ENCODE measurements around the gene NFIB.
A peak's percentile ranks its signal among the peaks of the same experiment; 100 is the strongest.

The NFIB gene

DNA sequence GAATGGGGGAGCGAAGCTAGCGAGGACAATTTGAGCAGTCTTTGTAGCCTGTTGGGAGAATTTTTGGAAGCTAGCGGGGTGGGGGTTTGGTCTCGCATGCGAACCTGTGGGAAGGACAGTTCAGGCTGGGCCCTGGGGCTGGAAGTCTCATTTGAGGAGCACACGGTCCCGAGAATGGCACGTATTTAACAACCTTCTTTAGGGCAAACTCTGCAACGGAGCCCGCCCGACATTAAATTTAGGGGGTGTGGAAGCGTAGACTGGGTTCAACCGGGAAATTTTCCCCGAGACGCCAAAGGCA, 35.2 kb upstream of the NFIB start:
- H3K4me1 ChIP-seq (ENCODE audit: insufficient read depth, low read length) = peaks cover 66% of the 10 kb centered on the region
- H3K27me3 ChIP-seq (ENCODE audit: insufficient read depth, low read length) = peaks cover 80% of the 10 kb centered on the region
- H3K36me3 ChIP-seq (ENCODE audit: insufficient read depth, low read length) = no peaks in the 10 kb centered on the region
- peak overlapping the region; percentile 74 for H2AFZ ChIP-seq (ENCODE audit: low read depth, low read length)
- no peaks in the 10 kb centered on the region for H3K9me3 ChIP-seq (ENCODE audit: low read length)
- H3K4me3 ChIP-seq (ENCODE audit: low read length) = peak overlapping the region; percentile 37

DNA sequence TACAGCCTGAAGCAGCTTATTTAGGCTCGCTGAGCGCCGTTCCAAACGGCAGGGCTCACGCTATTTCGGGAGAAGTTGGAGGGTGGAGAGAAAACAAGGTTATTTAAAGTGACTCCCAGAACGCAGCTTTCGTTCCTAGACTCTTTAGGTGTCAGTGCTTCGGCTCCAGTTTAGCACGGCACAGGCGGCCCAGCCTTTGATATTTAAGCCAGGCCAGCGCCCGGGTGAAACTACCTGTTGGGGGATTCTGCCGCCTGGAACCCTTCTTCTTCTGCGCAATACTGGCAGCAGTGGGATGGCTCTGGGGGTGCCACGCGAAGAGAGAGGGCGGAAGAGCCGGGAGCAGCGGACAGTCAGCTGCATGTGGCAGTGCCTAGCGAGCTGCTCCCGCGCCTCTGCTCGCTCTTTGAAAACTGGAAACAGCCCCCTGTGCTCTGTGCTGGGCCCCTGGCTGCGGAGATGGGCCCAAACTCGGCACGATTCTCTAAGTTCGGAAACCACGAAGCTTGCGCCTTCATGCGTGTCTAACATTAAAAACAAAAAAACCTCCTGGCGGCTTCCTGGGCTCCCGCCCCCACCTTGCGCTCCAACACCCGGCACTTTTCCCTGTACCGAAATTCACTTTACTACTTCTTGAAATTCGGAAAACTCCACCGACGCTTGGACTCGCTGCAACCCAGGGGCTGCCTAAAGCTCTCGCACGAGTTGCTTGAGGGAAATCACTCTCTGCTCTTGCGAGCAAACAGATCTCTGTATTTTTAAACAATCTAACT, 34.6 kb upstream of the NFIB start:
- Histone ChIP-seq H3K27me3 (ENCODE audit: insufficient read depth, low read length) (peaks cover 85% of the 10 kb centered on the region), H3K4me3 (ENCODE audit: low read length) (peak overlapping the region; percentile 37)

DNA sequence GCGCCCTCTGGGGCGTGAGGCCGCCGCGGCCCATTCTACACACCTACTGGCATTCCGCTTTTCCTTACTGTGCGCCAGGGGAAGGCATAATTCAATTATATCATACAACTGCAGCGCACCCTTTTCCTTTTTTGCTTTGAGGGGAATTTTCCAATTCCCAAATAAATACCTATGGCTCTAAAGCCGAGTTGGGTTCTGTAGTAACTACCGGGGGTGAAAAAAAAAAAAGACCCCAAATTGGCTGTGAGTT, 34.1 kb upstream of the NFIB start:
- H3K36me3 ChIP-seq (ENCODE audit: insufficient read depth, low read length) = no peaks in the 10 kb centered on the region
- H3K9me3 ChIP-seq (ENCODE audit: low read length) = no peaks in the 10 kb centered on the region
- H3K4me3 ChIP-seq (ENCODE audit: low read length) = peak overlapping the region; percentile 37
- peaks cover 65% of the 10 kb centered on the region for H3K4me1 ChIP-seq (ENCODE audit: insufficient read depth, low read length)
- peak overlapping the region; percentile 74 for H2AFZ ChIP-seq (ENCODE audit: low read depth, low read length)
- H3K27me3 ChIP-seq (ENCODE audit: insufficient read depth, low read length) = peaks cover 91% of the 10 kb centered on the region

More for the DNA sequence above, 34.6 kb upstream of the NFIB start:
- Histone ChIP-seq H3K4me1 (ENCODE audit: insufficient read depth, low read length) (peaks cover 63% of the 10 kb centered on the region), H2AFZ (ENCODE audit: low read depth, low read length) (peak overlapping the region; percentile 74), H3K9me3 (ENCODE audit: low read length) (no peaks in the 10 kb centered on the region), H3K36me3 (ENCODE audit: insufficient read depth, low read length) (no peaks in the 10 kb centered on the region)

DNA sequence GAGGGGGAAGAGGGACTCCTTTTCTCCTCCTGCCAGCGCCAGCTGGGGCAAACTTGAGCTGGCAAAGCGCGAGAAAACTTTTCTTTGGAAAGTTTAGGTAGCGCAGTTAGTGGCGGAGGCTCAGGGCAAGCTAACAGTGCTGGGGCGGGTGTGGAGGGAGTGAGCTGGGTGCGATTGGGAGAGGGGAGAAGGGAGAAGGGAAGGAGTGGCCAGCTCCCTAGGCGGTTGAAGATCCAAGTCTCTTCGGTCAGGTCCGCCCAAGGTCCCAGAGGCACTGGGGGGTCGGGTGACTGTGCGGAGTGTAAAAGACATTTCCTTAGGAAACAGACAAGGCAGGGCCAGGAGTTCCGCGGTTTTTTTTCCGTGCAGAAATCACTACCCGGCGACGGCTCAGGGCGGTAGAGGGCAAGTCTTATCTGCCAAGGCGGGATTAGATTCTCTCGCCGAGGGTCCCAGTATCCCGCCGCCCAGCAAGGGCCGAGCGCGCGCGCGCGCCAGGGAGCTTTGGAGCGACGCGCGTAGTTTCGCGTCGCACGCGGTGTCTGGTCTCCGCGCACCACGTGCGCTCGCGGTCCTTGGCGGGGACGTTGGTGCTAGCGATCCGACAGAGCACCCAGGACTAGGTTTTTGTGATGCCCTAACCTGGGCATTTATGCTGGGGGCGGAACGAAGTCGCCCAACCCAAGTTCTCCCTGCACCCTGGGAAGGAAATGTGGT, 33.6 kb upstream of the NFIB start:
- Histone ChIP-seq H3K4me3 (ENCODE audit: low read length) (peak overlapping the region; percentile 37), H3K27me3 (ENCODE audit: insufficient read depth, low read length) (peaks cover 92% of the 10 kb centered on the region), H2AFZ (ENCODE audit: low read depth, low read length) (peak overlapping the region; percentile 74), H3K9me3 (ENCODE audit: low read length) (no peaks in the 10 kb centered on the region), H3K4me1 (ENCODE audit: insufficient read depth, low read length) (peaks cover 65% of the 10 kb centered on the region), H3K36me3 (ENCODE audit: insufficient read depth, low read length) (no peaks in the 10 kb centered on the region)

DNA sequence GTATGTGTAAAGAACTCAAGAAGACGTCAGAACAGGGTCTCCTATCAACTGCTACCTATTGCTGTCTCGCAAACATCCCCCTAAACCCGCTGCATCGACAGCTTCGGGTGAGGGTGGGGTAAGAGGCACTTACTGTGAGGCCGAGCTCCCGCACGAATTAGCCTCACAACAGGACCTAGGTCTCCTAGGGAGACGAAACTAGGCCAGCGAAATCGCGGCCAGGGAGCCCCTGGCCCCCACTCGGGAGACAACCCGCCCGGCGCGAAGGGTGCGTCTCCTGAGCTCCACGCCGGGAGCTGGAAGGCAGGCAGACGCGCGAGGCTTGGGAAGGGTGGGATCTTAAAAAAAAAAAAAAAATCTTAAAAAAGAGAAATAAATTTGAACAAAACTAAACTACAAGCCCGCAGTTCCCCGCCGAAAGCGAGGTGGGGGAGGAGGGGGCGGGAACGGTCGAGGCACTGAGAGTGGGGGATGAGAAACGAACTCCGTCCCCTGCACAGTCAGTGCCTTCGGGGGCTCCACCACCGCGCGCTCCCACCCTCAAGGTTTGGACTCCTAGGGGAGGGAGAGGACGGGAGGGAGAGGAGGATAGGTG, 33.0 kb upstream of the NFIB start:
- H3K27me3 ChIP-seq (ENCODE audit: insufficient read depth, low read length) = peaks cover 97% of the 10 kb centered on the region
- H3K36me3 ChIP-seq (ENCODE audit: insufficient read depth, low read length) = no peaks in the 10 kb centered on the region
- no peaks in the 10 kb centered on the region for H3K9me3 ChIP-seq (ENCODE audit: low read length)
- peak overlapping the region; percentile 37 for H3K4me3 ChIP-seq (ENCODE audit: low read length)
- H3K4me1 ChIP-seq (ENCODE audit: insufficient read depth, low read length) = peaks cover 65% of the 10 kb centered on the region
- peak overlapping the region; percentile 74 for H2AFZ ChIP-seq (ENCODE audit: low read depth, low read length)

DNA sequence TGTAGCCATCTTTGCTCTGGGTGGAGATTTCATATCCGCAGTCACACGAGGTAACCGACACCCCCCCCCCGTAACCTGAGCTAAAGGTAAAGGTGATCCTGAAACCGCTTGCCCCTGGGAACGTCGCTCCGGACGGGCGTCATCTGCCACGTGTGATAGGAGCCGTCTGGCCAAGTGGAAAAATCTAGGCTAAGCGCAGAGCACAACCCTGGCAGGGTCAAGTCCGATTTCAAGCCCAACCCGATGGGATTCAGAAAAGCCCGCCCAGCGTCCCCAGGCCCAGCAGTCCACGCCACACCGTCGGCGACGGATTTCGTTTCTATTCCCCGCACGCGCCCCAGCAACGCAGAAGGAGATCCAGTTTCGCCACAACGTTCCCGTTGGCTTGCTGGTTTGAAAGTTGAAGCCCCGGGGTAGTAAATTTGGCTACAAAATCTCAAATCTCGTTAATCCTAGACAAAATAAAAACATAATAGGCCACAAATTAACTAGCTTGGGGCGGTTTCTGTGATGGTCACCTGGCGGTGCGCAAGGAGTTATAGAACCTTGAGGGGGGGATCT, 32.4 kb upstream of the NFIB start:
- Histone ChIP-seq H3K9me3 (ENCODE audit: low read length) (no peaks in the 10 kb centered on the region), H3K36me3 (ENCODE audit: insufficient read depth, low read length) (no peaks in the 10 kb centered on the region), H3K4me1 (ENCODE audit: insufficient read depth, low read length) (peaks cover 65% of the 10 kb centered on the region), H3K4me3 (ENCODE audit: low read length) (peak overlapping the region; percentile 17), H3K27me3 (ENCODE audit: insufficient read depth, low read length) (peaks cover 99% of the 10 kb centered on the region), H2AFZ (ENCODE audit: low read depth, low read length) (peak overlapping the region; percentile 12)

DNA sequence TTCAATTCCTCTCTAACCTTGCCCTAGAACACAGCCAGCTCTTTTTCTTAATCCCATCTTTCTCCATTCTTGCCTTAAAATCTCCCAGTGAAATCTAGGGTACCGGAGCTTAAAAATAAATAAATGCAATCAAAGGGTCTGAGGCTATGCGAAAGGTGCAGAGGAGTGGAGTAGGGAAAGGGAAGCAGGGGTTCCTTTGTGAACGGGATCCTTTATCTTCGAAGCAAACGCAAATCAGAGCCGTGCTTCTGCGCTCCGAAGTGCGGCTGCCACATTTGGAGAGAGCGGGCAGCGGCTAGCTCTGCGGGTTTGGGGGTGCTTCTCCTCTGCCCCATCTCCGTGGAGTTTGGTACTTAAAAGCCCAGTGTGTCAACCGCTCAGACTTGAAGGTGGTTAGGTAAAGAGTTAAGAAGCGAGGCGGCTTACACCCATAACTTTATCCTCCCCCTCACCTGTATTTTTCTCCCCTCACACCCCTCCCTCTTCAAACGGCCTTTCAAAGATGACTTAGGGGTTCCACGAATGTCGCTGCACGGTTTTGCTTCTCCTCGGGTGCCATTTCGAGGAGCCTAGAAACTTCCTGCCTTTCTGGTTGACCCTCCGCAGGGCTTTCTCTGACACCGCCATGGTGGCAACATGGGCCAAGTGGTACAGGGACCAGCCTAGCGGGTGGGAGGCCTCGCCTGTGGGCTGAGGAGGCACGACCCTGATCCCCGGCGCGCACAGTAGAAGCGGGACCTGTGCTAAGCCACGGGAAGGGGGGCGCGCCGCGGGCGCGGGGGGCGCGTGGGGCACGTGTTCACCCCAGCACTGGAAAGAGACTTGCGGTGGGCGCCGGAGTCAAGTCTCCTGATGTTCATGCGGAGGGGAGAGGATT, 31.7 kb upstream of the NFIB start:
- H2AFZ ChIP-seq (ENCODE audit: low read depth, low read length) = peak overlapping the region; percentile 12
- no peaks in the 10 kb centered on the region for H3K36me3 ChIP-seq (ENCODE audit: insufficient read depth, low read length)
- H3K4me1 ChIP-seq (ENCODE audit: insufficient read depth, low read length) = peaks cover 65% of the 10 kb centered on the region
- H3K9me3 ChIP-seq (ENCODE audit: low read length) = no peaks in the 10 kb centered on the region
- H3K27me3 ChIP-seq (ENCODE audit: insufficient read depth, low read length) = peaks cover 97% of the 10 kb centered on the region
- peak overlapping the region; percentile 17 for H3K4me3 ChIP-seq (ENCODE audit: low read length)

DNA sequence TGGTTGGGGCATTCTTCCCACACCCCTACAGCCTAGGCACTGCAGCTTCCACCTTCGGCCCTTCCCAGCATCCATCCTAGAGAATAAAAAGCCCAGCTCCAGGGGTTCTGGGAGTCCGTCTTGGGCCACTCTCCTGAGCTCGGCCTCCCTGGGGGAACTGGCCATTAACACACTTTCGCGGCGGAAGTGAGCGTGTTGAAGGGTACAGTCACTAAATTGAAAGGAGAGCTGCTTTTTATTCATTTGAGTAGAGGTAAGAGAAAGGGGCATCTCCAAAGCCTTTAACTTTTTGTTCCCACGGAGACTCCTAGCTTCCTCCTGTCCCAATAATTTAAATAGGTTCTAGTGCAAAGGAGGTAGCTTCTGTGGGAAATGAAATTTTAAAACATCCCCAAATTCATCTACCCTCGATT, 31.0 kb upstream of the NFIB start:
- Histone ChIP-seq H3K27me3 (ENCODE audit: insufficient read depth, low read length) (peaks cover 90% of the 10 kb centered on the region), H3K4me3 (ENCODE audit: low read length) (no peak overlapping the region), H3K4me1 (ENCODE audit: insufficient read depth, low read length) (peaks cover 62% of the 10 kb centered on the region), H2AFZ (ENCODE audit: low read depth, low read length) (no peak overlapping the region), H3K9me3 (ENCODE audit: low read length) (no peaks in the 10 kb centered on the region), H3K36me3 (ENCODE audit: insufficient read depth, low read length) (no peaks in the 10 kb centered on the region)

DNA sequence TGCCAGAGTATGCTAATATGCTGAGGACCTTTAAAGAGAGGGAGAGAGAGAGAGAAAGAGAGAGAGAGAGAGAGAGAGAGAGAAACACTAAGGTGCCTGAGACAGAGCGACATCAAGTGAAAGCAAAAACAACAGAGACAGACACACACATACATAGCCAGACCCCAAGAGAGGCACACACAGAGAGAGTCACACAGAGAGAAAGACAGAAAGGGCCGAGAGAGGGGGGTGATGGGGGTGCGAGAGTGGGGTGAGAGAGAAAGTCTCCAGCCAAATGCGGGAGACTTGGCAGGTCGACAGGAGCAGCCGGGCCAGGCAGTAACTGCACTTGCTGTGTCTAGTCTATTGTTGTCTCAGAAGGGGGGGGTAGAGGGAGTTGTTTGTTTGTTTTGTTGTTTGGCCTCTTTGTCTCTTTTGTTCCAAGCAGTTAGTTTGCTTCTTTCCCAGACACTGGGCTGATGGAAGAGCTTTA, 30.1 kb upstream of the NFIB start:
- peaks cover 53% of the 10 kb centered on the region for H3K4me1 ChIP-seq (ENCODE audit: insufficient read depth, low read length)
- no peaks in the 10 kb centered on the region for H3K9me3 ChIP-seq (ENCODE audit: low read length)
- no peak overlapping the region for H3K4me3 ChIP-seq (ENCODE audit: low read length)
- no peaks in the 10 kb centered on the region for H3K36me3 ChIP-seq (ENCODE audit: insufficient read depth, low read length)
- H2AFZ ChIP-seq (ENCODE audit: low read depth, low read length) = no peak overlapping the region
- H3K27me3 ChIP-seq (ENCODE audit: insufficient read depth, low read length) = peaks cover 87% of the 10 kb centered on the region

DNA sequence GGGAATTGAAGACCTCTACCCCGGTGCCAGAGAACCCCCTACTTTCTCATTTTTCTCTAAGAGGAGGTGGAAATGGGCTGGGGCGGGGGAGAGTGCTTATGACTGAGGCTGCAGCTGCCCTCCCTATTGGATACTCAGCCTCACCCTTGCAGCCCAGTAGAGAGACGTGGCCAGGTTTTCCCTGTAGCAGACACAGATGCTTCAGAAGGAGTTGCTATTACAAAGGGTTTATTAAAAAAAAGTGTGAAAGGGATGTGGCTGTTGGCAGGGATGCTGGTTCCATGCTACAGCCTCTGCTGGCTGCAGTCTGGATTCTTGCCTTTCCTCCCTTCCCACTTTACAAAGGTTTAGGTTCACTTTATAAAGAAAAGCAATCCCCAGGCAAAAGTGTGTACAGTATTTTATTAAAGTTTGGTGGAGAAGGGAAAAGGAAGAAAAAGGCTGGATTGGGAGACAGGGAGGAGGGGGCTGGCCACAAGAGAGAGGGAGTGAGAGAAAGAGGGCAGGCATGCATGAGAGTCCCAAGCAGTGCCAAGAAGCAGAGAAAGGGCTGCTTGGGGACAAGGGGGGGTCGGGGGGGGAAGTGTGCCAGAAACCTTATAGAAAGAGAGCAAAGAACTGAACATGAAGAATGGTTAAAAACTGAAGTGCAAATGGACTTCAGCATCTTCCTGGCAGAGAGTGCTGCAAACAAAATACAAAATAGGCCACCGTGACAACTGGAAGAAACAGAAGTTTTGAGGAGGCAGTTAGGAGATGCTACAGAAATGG, 29.5 kb upstream of the NFIB start:
- H2AFZ ChIP-seq (ENCODE audit: low read depth, low read length) = no peak overlapping the region
- H3K9me3 ChIP-seq (ENCODE audit: low read length) = no peaks in the 10 kb centered on the region
- H3K4me1 ChIP-seq (ENCODE audit: insufficient read depth, low read length) = peaks cover 47% of the 10 kb centered on the region
- no peaks in the 10 kb centered on the region for H3K36me3 ChIP-seq (ENCODE audit: insufficient read depth, low read length)
- no peak overlapping the region for H3K4me3 ChIP-seq (ENCODE audit: low read length)
- H3K27me3 ChIP-seq (ENCODE audit: insufficient read depth, low read length) = peaks cover 84% of the 10 kb centered on the region

DNA sequence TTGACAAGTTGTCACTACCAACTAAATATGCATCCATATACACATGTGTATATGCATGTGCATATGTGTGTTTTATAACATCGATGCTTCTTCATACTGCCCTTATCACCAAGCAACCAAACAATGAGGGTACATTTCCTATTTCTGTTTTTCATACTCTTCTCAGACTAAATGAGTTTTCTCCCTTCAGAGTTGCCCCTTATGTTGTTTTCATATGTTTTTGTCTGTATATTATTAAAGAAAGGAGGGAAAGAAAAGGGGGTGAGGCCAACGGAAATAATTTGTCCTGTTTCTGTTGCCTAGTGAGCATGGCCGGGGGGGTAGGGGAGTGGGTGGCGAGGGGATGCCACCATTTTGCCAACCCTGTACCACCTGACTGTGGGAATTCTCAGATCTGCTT, 28.8 kb upstream of the NFIB start:
- Histone ChIP-seq H3K36me3 (ENCODE audit: insufficient read depth, low read length) (no peaks in the 10 kb centered on the region), H3K9me3 (ENCODE audit: low read length) (no peaks in the 10 kb centered on the region), H3K4me1 (ENCODE audit: insufficient read depth, low read length) (peaks cover 40% of the 10 kb centered on the region), H3K4me3 (ENCODE audit: low read length) (no peak overlapping the region), H2AFZ (ENCODE audit: low read depth, low read length) (no peak overlapping the region), H3K27me3 (ENCODE audit: insufficient read depth, low read length) (peaks cover 77% of the 10 kb centered on the region)

DNA sequence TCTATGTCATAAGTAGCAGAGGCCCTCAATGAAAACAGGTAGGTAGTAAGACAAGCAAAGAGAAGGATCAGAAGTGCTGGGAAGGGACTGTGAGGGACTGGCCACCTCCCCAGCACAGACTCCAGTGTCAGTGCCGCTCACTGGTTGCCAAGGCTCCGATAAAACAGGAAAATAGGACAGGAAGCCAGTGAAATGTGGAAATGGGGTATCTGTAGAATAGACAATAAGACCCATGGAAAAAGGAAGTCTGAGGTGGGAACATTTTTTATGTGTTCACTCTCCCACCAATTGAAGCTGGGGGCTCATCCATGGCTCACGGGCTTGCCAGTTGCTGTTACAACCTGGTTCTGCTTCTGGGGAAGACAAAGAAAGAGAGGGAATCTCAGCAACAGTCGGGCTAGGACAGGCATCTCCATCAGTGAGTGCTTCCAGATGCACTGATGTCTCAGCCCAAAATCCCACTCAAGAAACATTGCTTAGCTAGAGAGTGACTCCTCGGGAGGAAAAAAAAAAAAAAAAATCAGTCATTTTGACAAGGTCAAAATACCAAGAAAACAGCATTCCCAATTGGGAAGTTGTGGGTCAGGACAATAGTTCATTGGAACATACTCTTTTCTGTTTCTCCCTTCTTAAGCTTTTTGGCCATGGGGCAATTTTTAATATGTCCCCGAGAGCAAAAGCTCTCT, 27.6 kb upstream of the NFIB start:
- Histone ChIP-seq H3K27me3 (ENCODE audit: insufficient read depth, low read length) (peaks cover 65% of the 10 kb centered on the region), H2AFZ (ENCODE audit: low read depth, low read length) (no peak overlapping the region), H3K36me3 (ENCODE audit: insufficient read depth, low read length) (no peaks in the 10 kb centered on the region), H3K9me3 (ENCODE audit: low read length) (no peaks in the 10 kb centered on the region), H3K4me3 (ENCODE audit: low read length) (no peak overlapping the region), H3K4me1 (ENCODE audit: insufficient read depth, low read length) (peaks cover 28% of the 10 kb centered on the region)

Measured in neuron (in vitro differentiated cells).